IMR-90 (cell line): ENCODE results near the gene NUP205. TPM values are rescaled to one million over a fixed set of nuclear protein-coding genes. Genes with fewer than 3 reads are reported as not detected.
A peak's percentile ranks its signal among the peaks of the same experiment; 100 is the strongest.

ENCODE experiments used
- ATAC-seq: fragments of 200-7000 bp; cut with Tn5 transposase; 2 replicates; pipeline ENCODE4 v1.9.1; 2020; ENCODE audit warnings: low read depth, mild to moderate bottlenecking, moderate library complexity
- BruUV-seq: library from RNA; stranded (reverse); fragments of 400-500 nt; replicated peaks from 2 replicates; lab custom pipeline; 2021; lab: Mats Ljungman, UMichigan
- CTCF ChIA-PET: fragments of 300-600 bp; formaldehyde crosslinking; extraction: SDS; loops from one replicate; lab custom pipeline; 2021; ENCODE audit warnings: antibody characterized with exemption; lab: Yijun Ruan, JAX
- POLR2A ChIA-PET: fragments of 300-600 bp; sonication (Branson Sonifier 250); formaldehyde crosslinking; loops from one replicate; lab custom pipeline; 2022; ENCODE audit warnings: antibody characterized with exemption; ENCODE audit not compliant: unreplicated experiment; lab: Charles Lee
- DNase-seq: peaks from one replicate; pipeline ENCODE4 v3.0.0; 2013
- H2AFZ ChIP-seq: replicated peaks from 2 replicates; pipeline ENCODE3; 2013; ENCODE audit warnings: low read length, mild to moderate bottlenecking; ENCODE audit not compliant: poor library complexity
- H2AK5ac ChIP-seq: 2 replicates; pipeline ENCODE4 v1.6.1; 2013; ENCODE audit warnings: low read depth, low read length, inconsistent platforms
- H2AK9ac ChIP-seq: replicated peaks from 2 replicates; pipeline ENCODE3; 2013; ENCODE audit warnings: mild to moderate bottlenecking, low read depth, low read length, moderate library complexity; ENCODE audit not compliant: poor library complexity
- H2BK120ac ChIP-seq: 2 replicates; pipeline ENCODE4 v1.6.1; 2013; ENCODE audit warnings: low read depth, low read length, inconsistent platforms
- H2BK15ac ChIP-seq: 3 replicates; pipeline ENCODE4 v1.6.1; 2013; ENCODE audit warnings: low read depth, low read length, inconsistent platforms
- H2BK20ac ChIP-seq: 2 replicates; pipeline ENCODE4 v1.6.1; 2013; ENCODE audit warnings: low read depth, mild to moderate bottlenecking, inconsistent platforms, low read length, moderate library complexity
- H2BK5ac ChIP-seq: 2 replicates; pipeline ENCODE4 v1.6.1; 2013; ENCODE audit warnings: mild to moderate bottlenecking, low read depth, low read length, inconsistent platforms; ENCODE audit not compliant: poor library complexity, severe bottlenecking
- H3K14ac ChIP-seq: replicated peaks from 2 replicates; pipeline ENCODE4 v1.6.1; 2013; ENCODE audit warnings: low read depth, low read length, inconsistent platforms
- H3K18ac ChIP-seq: 2 replicates; pipeline ENCODE4 v1.6.1; 2013; ENCODE audit warnings: low read depth, low read length, control low read depth
- H3K23ac ChIP-seq: 2 replicates; pipeline ENCODE4 v1.6.1; 2013; ENCODE audit warnings: low read depth, low read length, inconsistent platforms
- H3K27ac ChIP-seq: 2 replicates; pipeline ENCODE4 v1.5.1; 2013; ENCODE audit warnings: mild to moderate bottlenecking, control low read depth, low read length; ENCODE audit not compliant: insufficient read depth
- H3K27me3 ChIP-seq: 2 replicates; pipeline ENCODE4 v1.6.1; 2013; ENCODE audit warnings: low read length; ENCODE audit not compliant: control insufficient read depth, insufficient read depth
- H3K36me3 ChIP-seq: 2 replicates; pipeline ENCODE4 v1.6.1; 2013; ENCODE audit warnings: low read length, mixed read lengths; ENCODE audit not compliant: control insufficient read depth, insufficient read depth
- H3K4ac ChIP-seq: 2 replicates; pipeline ENCODE4 v1.6.1; 2013; ENCODE audit warnings: low read depth, low read length, inconsistent platforms
- H3K4me1 ChIP-seq: 2 replicates; pipeline ENCODE4 v1.6.1; 2013; ENCODE audit warnings: low read length, mixed read lengths; ENCODE audit not compliant: control insufficient read depth, insufficient read depth
- H3K4me2 ChIP-seq: 2 replicates; pipeline ENCODE4 v1.6.1; 2013; ENCODE audit warnings: low read depth, mild to moderate bottlenecking, control low read depth, low read length, moderate library complexity
- H3K4me3 ChIP-seq: 2 replicates; pipeline ENCODE4 v1.5.1; 2013; ENCODE audit warnings: low read depth, mild to moderate bottlenecking, control low read depth, low read length, moderate library complexity; ENCODE audit not compliant: insufficient read depth
- H3K56ac ChIP-seq: 2 replicates; pipeline ENCODE4 v1.6.1; 2013; ENCODE audit warnings: low read length, inconsistent platforms; ENCODE audit not compliant: insufficient read depth; ENCODE audit errors: extremely low read depth
- H3K79me1 ChIP-seq, 2 experiments: 2 replicates each; pipeline ENCODE4 v1.6.1; 2013; ENCODE audit warnings: low read length in 2 of 2, inconsistent platforms in 1 of 2, low read depth in 1 of 2
- H3K9ac ChIP-seq: 2 replicates; pipeline ENCODE4 v1.6.1; 2013; ENCODE audit warnings: low read depth, low read length, control low read depth
- H3K9me1 ChIP-seq: 2 replicates; pipeline ENCODE4 v1.6.1; 2013; ENCODE audit warnings: low read length, inconsistent platforms; ENCODE audit not compliant: insufficient read depth
- H3K9me3 ChIP-seq: 2 replicates; pipeline ENCODE4 v1.6.1; 2013; ENCODE audit warnings: low read length; ENCODE audit not compliant: control insufficient read depth, insufficient read depth
- H4K20me1 ChIP-seq: 2 replicates; pipeline ENCODE4 v1.6.1; 2013; ENCODE audit warnings: low read length, inconsistent platforms; ENCODE audit not compliant: insufficient read depth
- H4K5ac ChIP-seq: 2 replicates; pipeline ENCODE4 v1.6.1; 2013; ENCODE audit warnings: mild to moderate bottlenecking, low read depth, low read length, control low read depth
- H4K8ac ChIP-seq, 2 experiments: 2 replicates each; pipeline ENCODE4 v1.6.1; 2013; ENCODE audit warnings: low read depth in 2 of 2, low read length in 2 of 2, control low read depth in 1 of 2, inconsistent platforms in 1 of 2
- H4K91ac ChIP-seq: 2 replicates; pipeline ENCODE4 v1.6.1; 2013; ENCODE audit warnings: low read depth, low read length, inconsistent platforms; ENCODE audit not compliant: insufficient read depth
- BHLHE40 ChIP-seq: fragments of 150-350 bp; IDR thresholded peaks from 2 replicates; pipeline ENCODE4 v1.6.1; 2016; ENCODE audit warnings: mild to moderate bottlenecking, low read depth, low read length
- CEBPB ChIP-seq: IDR thresholded peaks from 2 replicates; pipeline ENCODE4 v1.6.1; 2012; ENCODE audit warnings: low read depth, low read length, improper control_type of control experiment
- NFE2L2 ChIP-seq: fragments of 150-350 bp; IDR thresholded peaks from 2 replicates; pipeline ENCODE4 v1.6.1; 2016; ENCODE audit warnings: low read depth, mild to moderate bottlenecking, low read length
- WGBS, 2 experiments: methylation state at CpG; one replicate each; pipeline versions ENCODE4 v1.1.5 to v1.1.7; 2013; ENCODE audit warnings: missing lambda C conversion rate in 2 of 2; ENCODE audit not compliant: insufficient read length in 1 of 2; ENCODE audit errors: extremely low coverage in 2 of 2; 5-methylcytosine and 5-hydroxymethylcytosine counted together
- dilution Hi-C: fragments of 300-500 bp; cut with HindIII; formaldehyde crosslinking; loops from one replicate; pipeline ENCODE4 v1.14.3; 2018; ENCODE audit warnings: low sequenced_read_pairs; ENCODE audit not compliant: unreplicated experiment
- in situ Hi-C: fragments of 300-500 bp; cut with MboI; formaldehyde crosslinking; loops from 3 replicates; pipeline ENCODE4 v1.14.3; 2019; ENCODE audit warnings: low sequenced_read_pairs, inconsistent platforms, mixed read lengths
- intact Hi-C: fragments of 100-400 bp; cut with micrococcal nuclease; formaldehyde crosslinking; loops from 2 replicates; pipeline ENCODE4 v1.10.0; 2022
- polyA plus RNA-seq, 3 experiments: library from polyadenylated mRNA; depleted of rRNA; stranded (reverse); fragments of >200 nt; gene quantifications; 2 replicates each; pipeline ENCODE4 v1.2.3, GENCODE V29; 2012; ENCODE audit warnings: low replicate concordance in 1 of 3
- total RNA-seq: library from RNA; depleted of rRNA; stranded (reverse); fragments of >200 nt; gene quantifications from 2 replicates; pipeline ENCODE4 v1.2.3, GENCODE V29; 2012

NUP205 gene
- total and polyA plus RNA-seq, 2 of the 4 experiments (the other 2 are of a cell fraction): 29.5 to 84.6 TPM

- H4K91ac ChIP-seq: no peak overlapping the region
- no TSS peak for BruUV-seq
- H3K56ac ChIP-seq: no peak overlapping the region
- dilution Hi-C loops (no loop called here), intact Hi-C loops (loop anchor here (2.0 to 10.0 kb wide), 3 partner anchors 23 to 959 kb away; no protein-coding TSS in a partner anchor), in situ Hi-C loops (loop anchor here (10.0 kb wide), 1 partner anchor 369 kb away; no protein-coding TSS in a partner anchor)
- DNase-seq (peak; percentile 12), ATAC-seq (no peak)
- H2BK15ac ChIP-seq: no peak overlapping the region
- ChIA-PET POLR2A (no interaction called here), CTCF (interaction anchor here (1.7 to 2.2 kb wide), 3 partner anchors 15 to 20 kb away, joined by 7 to 9 read pairs (median 9); partner anchors contain the start of gene STMP1)
- H3K4me2 ChIP-seq: no peak overlapping the region
- no peak overlapping the region for H3K18ac ChIP-seq
- no peak overlapping the region for H2BK5ac ChIP-seq
- H3K4ac ChIP-seq: no peak overlapping the region
- H3K9ac ChIP-seq: no peak overlapping the region
- no CpG with 5 or more reads among the region's 3 CpGs for WGBS, 2 experiments
- H3K36me3 ChIP-seq: peaks cover 17% of the 10 kb centered on the region
- H2AK9ac ChIP-seq: no peak overlapping the region
- H3K23ac ChIP-seq: no peak overlapping the region
- no peaks in the 10 kb centered on the region for H3K9me1 ChIP-seq
- no peaks in the 10 kb centered on the region for H3K9me3 ChIP-seq
- no peaks in the 10 kb centered on the region for H3K4me1 ChIP-seq
- no peak overlapping the region for H3K27ac ChIP-seq
- TF ChIP-seq BHLHE40: no peak
- TF ChIP-seq NFE2L2: no peak
- TF ChIP-seq CEBPB: peak; percentile 77
- no peak overlapping the region for H4K5ac ChIP-seq
- H3K14ac ChIP-seq: no peak overlapping the region
- no peak overlapping the region for H3K4me3 ChIP-seq
- H2BK20ac ChIP-seq: no peak overlapping the region
- no peak overlapping the region for H2BK120ac ChIP-seq
- no peaks in the 10 kb centered on the region for H3K27me3 ChIP-seq
- H4K8ac ChIP-seq: no peak overlapping the region
- H2AK5ac ChIP-seq: no peak overlapping the region
- H2AFZ ChIP-seq: no peak overlapping the region
- no peaks in the 10 kb centered on the region for H4K20me1 ChIP-seq
- no peaks in the 10 kb centered on the region for H3K79me1 ChIP-seq
Observed at GRCh38 chr7:135644154-135644553, 86.4 kb downstream of the NUP205 start.
